ENCODE results near the gene RNU7-1. TPM values are rescaled to one million over a fixed set of nuclear protein-coding genes. Genes with fewer than 3 reads are reported as not detected.
A peak's percentile ranks its signal among the peaks of the same experiment; 100 is the strongest.

The RNU7-1 gene
- total and polyA plus RNA-seq, 2 donors (not counting 1 experiment from before 2014, with no cell fraction given) = not detected

- 76% methylated on average over 18 of the region's 25 CpGs for WGBS (ENCODE audit: insufficient coverage)
- H3K9me3 ChIP-seq (ENCODE audit: control extremely low read depth in 1 of 3, control insufficient read depth in 2 of 3, insufficient read depth in 1 of 3, low read length in 2 of 3) = no peaks in the 10 kb centered on the region
- Mint-ChIP-seq H3K4me3 (peak overlapping the region; percentile 91), H3K4me1 (peaks cover 75% of the 10 kb centered on the region), H3K27ac (peak overlapping the region; percentile 98), H3K27me3 (no peaks in the 10 kb centered on the region), H3K9me3 (ENCODE audit: insufficient read depth) (no peaks in the 10 kb centered on the region)
- H3K9ac ChIP-seq (ENCODE audit: low read length) = no peak overlapping the region
- peaks cover 71 to 79% of the 10 kb centered on the region in 2 donors for H3K4me1 ChIP-seq (ENCODE audit: control insufficient read depth in 2 of 2, insufficient read depth in 2 of 2, low read length in 2 of 2)
- DNase-seq (peak; percentile 37), ATAC-seq (ENCODE audit: low read depth) (no peak)
- intact Hi-C loops (cut with micrococcal nuclease) = no loop called here
- peak overlapping the region; percentile 92 for H3K4me2 ChIP-seq (replicated peaks; ENCODE audit: low read depth, low read length, poor library complexity, severe bottlenecking)
- H3K4me3 ChIP-seq (ENCODE audit: control extremely low read depth in 1 of 5, extremely low read depth in 1 of 5, insufficient read depth in 1 of 5, low read depth in 2 of 5, low read length in 4 of 5) = no peak overlapping the region
- no peaks in the 10 kb centered on the region for H3K27me3 ChIP-seq (replicated peaks in 1 of 4; ENCODE audit: control extremely low read depth in 1 of 4, control insufficient read depth in 3 of 4, insufficient read depth in 4 of 4, low read length in 3 of 4)
- peaks cover 0 to 69% of the 10 kb centered on the region in 2 experiments for H3K36me3 ChIP-seq (replicated peaks in 1 of 2; ENCODE audit: control extremely low read depth in 1 of 2, control insufficient read depth in 1 of 2, extremely low read depth in 1 of 2, insufficient read depth in 2 of 2, low read length in 1 of 2)
- peaks cover 33% of the 10 kb centered on the region for H3K79me2 ChIP-seq (ENCODE audit: control insufficient read depth, insufficient read depth, low read length)
- no peak overlapping the region for H2AFZ ChIP-seq (ENCODE audit: insufficient read depth, low read depth, low read length, poor library complexity, severe bottlenecking)
- H4K20me1 ChIP-seq (ENCODE audit: control insufficient read depth, insufficient read depth, low read length, poor library complexity, severe bottlenecking) = peaks cover 6% of the 10 kb centered on the region
- TF ChIP-seq CTCF (IDR thresholded peaks at IDR 0.05) (no peak), EZH2 (IDR thresholded peaks at IDR 0.05; ENCODE audit: borderline replicate concordance, insufficient read depth, low read depth, low read length, poor library complexity, severe bottlenecking) (no peak)
- H3K27ac ChIP-seq (ENCODE audit: low read length in 2 of 2) = peak overlapping the region; percentile 95 to 99
- CTCF ChIA-PET = interaction anchor here (1.3 to 13.5 kb wide), 5 partner anchors 17 to 150 kb away, joined by 4 to 944 read pairs (median 110); partner anchors contain the start of genes C12orf57, PTPN6, RNU7-1 and SPSB2
- POLR2A ChIA-PET = interaction anchor here (1.6 to 18.2 kb wide), 2 partner anchors 18 to 36 kb away, joined by 9 to 662 read pairs; partner anchors contain the start of genes C12orf57, PTPN6 and RNU7-1
These were observed 18.8 kb downstream of the RNU7-1 start for GRCh38 chr12:6962285-6963015.

All from B cell (primary cell).